ENCODE data around the gene ADGRD2.

GRCh38 chr9:124473310-124473709, 23.1 kb downstream of the ADGRD2 start:
- TF ChIP-seq CTCF (IDR thresholded peaks at IDR 0.05; ENCODE audit: low read depth, low read length, poor library complexity, severe bottlenecking) (no peak), EZH2phosphoT487 (IDR thresholded peaks at IDR 0.05; ENCODE audit: borderline replicate concordance, low read length) (no peak)

All from DOHH2 (cell line).